22Rv1 (cell line): Measurements from ENCODE around the gene ALS2.

Experiments used
- ZFX ChIP-seq: fragments of 450-650 bp; IDR thresholded peaks from 2 replicates; pipeline ENCODE4 v1.6.1; 2017; ENCODE audit warnings: antibody characterized with exemption, borderline replicate concordance
- TF ChIP-seq, protein P1 (sequence below): fragments of 450-650 bp; IDR thresholded peaks from 2 replicates; pipeline ENCODE4 v1.5.1; 2017; ENCODE audit warnings: mild to moderate bottlenecking

DNA sequence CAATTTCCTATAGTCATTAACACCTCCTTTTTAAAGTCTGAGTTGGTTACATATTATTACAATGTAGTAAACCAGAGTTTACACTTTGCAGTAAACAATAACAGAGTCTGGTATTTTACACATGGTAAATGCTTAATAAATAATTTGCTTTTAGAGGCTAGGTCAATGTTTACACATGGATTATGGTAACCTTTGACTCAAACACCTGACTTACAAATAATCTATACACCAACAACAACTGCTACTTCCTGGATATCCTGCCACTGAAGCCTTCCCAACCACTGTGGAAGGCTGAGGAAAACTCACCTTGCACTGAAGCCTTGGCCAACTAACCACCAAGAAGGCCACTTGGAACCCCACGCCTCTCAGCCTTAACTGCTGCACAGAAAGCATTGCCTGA is 5.4 kb downstream of the ALS2 start:
- TF ChIP-seq, protein P1, sequence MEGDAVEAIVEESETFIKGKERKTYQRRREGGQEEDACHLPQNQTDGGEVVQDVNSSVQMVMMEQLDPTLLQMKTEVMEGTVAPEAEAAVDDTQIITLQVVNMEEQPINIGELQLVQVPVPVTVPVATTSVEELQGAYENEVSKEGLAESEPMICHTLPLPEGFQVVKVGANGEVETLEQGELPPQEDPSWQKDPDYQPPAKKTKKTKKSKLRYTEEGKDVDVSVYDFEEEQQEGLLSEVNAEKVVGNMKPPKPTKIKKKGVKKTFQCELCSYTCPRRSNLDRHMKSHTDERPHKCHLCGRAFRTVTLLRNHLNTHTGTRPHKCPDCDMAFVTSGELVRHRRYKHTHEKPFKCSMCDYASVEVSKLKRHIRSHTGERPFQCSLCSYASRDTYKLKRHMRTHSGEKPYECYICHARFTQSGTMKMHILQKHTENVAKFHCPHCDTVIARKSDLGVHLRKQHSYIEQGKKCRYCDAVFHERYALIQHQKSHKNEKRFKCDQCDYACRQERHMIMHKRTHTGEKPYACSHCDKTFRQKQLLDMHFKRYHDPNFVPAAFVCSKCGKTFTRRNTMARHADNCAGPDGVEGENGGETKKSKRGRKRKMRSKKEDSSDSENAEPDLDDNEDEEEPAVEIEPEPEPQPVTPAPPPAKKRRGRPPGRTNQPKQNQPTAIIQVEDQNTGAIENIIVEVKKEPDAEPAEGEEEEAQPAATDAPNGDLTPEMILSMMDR, result no peak
- TF ChIP-seq ZFX, result no peak
